Loucy (cell line): Measurements from ENCODE around the gene ADH1C.

Experiments used
- CTCF ChIP-seq: fragments of 200-600 bp; sonication (generic); conservative IDR thresholded peaks from 2 replicates; pipeline ENCODE4 v1.5.1; 2014; ENCODE audit warnings: mild to moderate bottlenecking, antibody characterized with exemption, low read length
- EZH2phosphoT487 ChIP-seq: fragments of 200-600 bp; IDR thresholded peaks from 2 replicates; pipeline ENCODE4 v1.6.1; 2018; ENCODE audit warnings: antibody characterized with exemption, mild to moderate bottlenecking, moderate library complexity, borderline replicate concordance

GRCh38 chr4:99389606-99390005 is 37.1 kb upstream of the ADH1C start:
- TF ChIP-seq CTCF (no peak), EZH2phosphoT487 (no peak)
